ENCODE measurements around the gene COTL1. TPM values are rescaled to one million over a fixed set of nuclear protein-coding genes. Genes with fewer than 3 reads are reported as not detected.

COTL1 gene
- total and polyA plus RNA-seq, 2 of the 13 experiments (the other 11 are each of a cell fraction or from before 2014, with no cell fraction given), result 8.7 to 16.9 TPM

GRCh38 chr16:84554627-84555328 lies 63.1 kb downstream of the COTL1 start (continued):
- TF ChIP-seq AHDC1 (CRISPR knock-in tag; IDR thresholded peaks at IDR 0.05; ENCODE audit: borderline replicate concordance) (peak; percentile 39; the same call in 1 of the 2 replicates), ARNT2 (CRISPR knock-in tag; IDR thresholded peaks at IDR 0.05; ENCODE audit: low read depth) (no peak), ZNF781 (CRISPR knock-in tag; IDR thresholded peaks at IDR 0.05; ENCODE audit: borderline replicate concordance, not compliant biosample characterization) (peak; percentile 49), ZNF569 (CRISPR knock-in tag; IDR thresholded peaks at IDR 0.05; ENCODE audit: borderline replicate concordance) (no peak), ZNF768 (CRISPR knock-in tag; IDR thresholded peaks at IDR 0.05) (peak; percentile 83; the same call in 1 of the 2 replicates), FLYWCH1 (CRISPR knock-in tag; IDR thresholded peaks at IDR 0.05) (no peak), BRCA1 (CRISPR knock-in tag; IDR thresholded peaks at IDR 0.05) (0 out of 2 replicates have a peak, but pooled peaks have one; percentile 41), SRSF9 (IDR thresholded peaks at IDR 0.05; ENCODE audit: borderline replicate concordance, insufficient read depth, low read depth, low read length, poor library complexity, severe bottlenecking) (no peak), ZNF879 (CRISPR knock-in tag; IDR thresholded peaks at IDR 0.05) (0 out of 2 replicates have a peak, but pooled peaks have one; percentile 30), FOXO1 (CRISPR knock-in tag; IDR thresholded peaks at IDR 0.05) (no peak), POLR2A (IDR thresholded peaks at IDR 0.05; ENCODE audit: insufficient read depth in 1 of 2, low read depth in 2 of 2, low read length in 2 of 2) (no peak), NFIB (CRISPR knock-in tag; IDR thresholded peaks at IDR 0.05; ENCODE audit: borderline replicate concordance) (no peak), GATAD2A (CRISPR knock-in tag; IDR thresholded peaks at IDR 0.05) (0 out of 2 replicates have a peak, but pooled peaks have one; percentile 18), PRMT3 (CRISPR knock-in tag; IDR thresholded peaks at IDR 0.05; ENCODE audit: borderline replicate concordance, low read depth) (no peak), NCOR1 (IDR thresholded peaks at IDR 0.05; ENCODE audit: borderline replicate concordance, low read length) (no peak), ONECUT2 (CRISPR knock-in tag; IDR thresholded peaks at IDR 0.05) (peak; percentile 43; the same call in 1 of the 2 replicates), GTF2F1 (IDR thresholded peaks at IDR 0.05; ENCODE audit: low read length) (no peak), THYN1 (CRISPR knock-in tag; IDR thresholded peaks at IDR 0.05; ENCODE audit: borderline replicate concordance, low read depth) (no peak), ZNF431 (CRISPR knock-in tag; IDR thresholded peaks at IDR 0.05; ENCODE audit: borderline replicate concordance, low read depth) (0 out of 2 replicates have a peak, but pooled peaks have one; percentile 16), ARNTL (CRISPR knock-in tag; IDR thresholded peaks at IDR 0.05) (no peak)
- TF ChIP-seq, protein P1, sequence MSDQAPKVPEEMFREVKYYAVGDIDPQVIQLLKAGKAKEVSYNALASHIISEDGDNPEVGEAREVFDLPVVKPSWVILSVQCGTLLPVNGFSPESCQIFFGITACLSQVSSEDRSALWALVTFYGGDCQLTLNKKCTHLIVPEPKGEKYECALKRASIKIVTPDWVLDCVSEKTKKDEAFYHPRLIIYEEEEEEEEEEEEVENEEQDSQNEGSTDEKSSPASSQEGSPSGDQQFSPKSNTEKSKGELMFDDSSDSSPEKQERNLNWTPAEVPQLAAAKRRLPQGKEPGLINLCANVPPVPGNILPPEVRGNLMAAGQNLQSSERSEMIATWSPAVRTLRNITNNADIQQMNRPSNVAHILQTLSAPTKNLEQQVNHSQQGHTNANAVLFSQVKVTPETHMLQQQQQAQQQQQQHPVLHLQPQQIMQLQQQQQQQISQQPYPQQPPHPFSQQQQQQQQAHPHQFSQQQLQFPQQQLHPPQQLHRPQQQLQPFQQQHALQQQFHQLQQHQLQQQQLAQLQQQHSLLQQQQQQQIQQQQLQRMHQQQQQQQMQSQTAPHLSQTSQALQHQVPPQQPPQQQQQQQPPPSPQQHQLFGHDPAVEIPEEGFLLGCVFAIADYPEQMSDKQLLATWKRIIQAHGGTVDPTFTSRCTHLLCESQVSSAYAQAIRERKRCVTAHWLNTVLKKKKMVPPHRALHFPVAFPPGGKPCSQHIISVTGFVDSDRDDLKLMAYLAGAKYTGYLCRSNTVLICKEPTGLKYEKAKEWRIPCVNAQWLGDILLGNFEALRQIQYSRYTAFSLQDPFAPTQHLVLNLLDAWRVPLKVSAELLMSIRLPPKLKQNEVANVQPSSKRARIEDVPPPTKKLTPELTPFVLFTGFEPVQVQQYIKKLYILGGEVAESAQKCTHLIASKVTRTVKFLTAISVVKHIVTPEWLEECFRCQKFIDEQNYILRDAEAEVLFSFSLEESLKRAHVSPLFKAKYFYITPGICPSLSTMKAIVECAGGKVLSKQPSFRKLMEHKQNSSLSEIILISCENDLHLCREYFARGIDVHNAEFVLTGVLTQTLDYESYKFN (CRISPR knock-in tag; conservative IDR thresholded peaks at IDR 0.05), result peak; percentile 70
